HepG2 (cell line): Measurements from ENCODE around the gene LHFPL6. TPM values are rescaled to one million over a fixed set of nuclear protein-coding genes. Genes with fewer than 3 reads are reported as not detected.

ENCODE experiments used
- ATAC-seq: fragments of 200-7000 bp; cut with Tn5 transposase; 3 replicates; pipeline ENCODE4 v1.9.1; 2020; ENCODE audit warnings: mild to moderate bottlenecking, moderate library complexity
- BruUV-seq: library from RNA; stranded (reverse); fragments of 400-500 nt; replicated peaks from 2 replicates; lab custom pipeline; 2021; lab: Mats Ljungman, UMichigan
- CTCF ChIA-PET: fragments of 300-600 bp; formaldehyde crosslinking; extraction: SDS; loops from one replicate; lab custom pipeline; 2021; ENCODE audit warnings: low total read pairs, inconsistent platforms, low intra/inter-chr PET ratio; lab: Yijun Ruan, JAX
- POLR2A ChIA-PET: fragments of 350-600 bp; sonication (Branson Sonifier 250); formaldehyde crosslinking; loops from one replicate; lab custom pipeline; 2020; ENCODE audit warnings: antibody characterized with exemption, inconsistent platforms; lab: Yijun Ruan, JAX
- DNase-seq: peaks from one replicate; pipeline ENCODE4 v3.0.0-alpha.2; 2015; ENCODE audit warnings: low spot score
- FAIRE-seq: peaks from 3 replicates; lab custom pipeline; 2011; peaks lifted over from hg19 to GRCh38; lab: Jason Lieb, UNC
- H2AFZ ChIP-seq: one replicate; pipeline ENCODE4 v1.6.1; 2011; ENCODE audit warnings: low read length, inconsistent platforms
- H3K27ac ChIP-seq: fragments of 300-600 bp; 3 replicates; pipeline ENCODE4 v1.8.0; 2011; ENCODE audit warnings: mixed run types, mild to moderate bottlenecking, mixed read lengths, low read length, inconsistent platforms; ENCODE audit not compliant: insufficient read depth; ENCODE audit errors: extremely low read length
- H3K27me3 ChIP-seq, 2 experiments: fragments of 200-600 bp in 1 of 2; 2 replicates in 1 of 2; 3 replicates in 1 of 2; pipeline versions ENCODE4 v1.6.0 to v1.8.0; 2011; ENCODE audit warnings: low read length in 2 of 2, mild to moderate bottlenecking in 2 of 2, moderate library complexity in 2 of 2, inconsistent platforms in 1 of 2; ENCODE audit not compliant: insufficient read depth in 2 of 2, control insufficient read depth in 1 of 2
- H3K36me3 ChIP-seq, 2 experiments: fragments of 200-600 bp in 1 of 2; replicated peaks in 1 of 2; 2 replicates in 1 of 2; 3 replicates in 1 of 2; pipeline versions ENCODE4 v1.5.1 to v1.8.0; 2011; ENCODE audit warnings: low read length in 2 of 2, inconsistent platforms in 1 of 2; ENCODE audit not compliant: insufficient read depth in 2 of 2, control insufficient read depth in 1 of 2
- H3K4me1 ChIP-seq: 2 replicates; pipeline ENCODE4 v1.5.1; 2012; ENCODE audit warnings: low read length, inconsistent platforms; ENCODE audit not compliant: insufficient read depth
- H3K4me2 ChIP-seq: 2 replicates; pipeline ENCODE4 v1.6.0; 2011; ENCODE audit warnings: low read depth, low read length, inconsistent platforms
- H3K4me3 ChIP-seq, 3 experiments: fragments of 200-600 bp in 1 of 3; sonication (generic), shearing (Covaris generic) in 1 of 3; replicated peaks in 1 of 3; 2 replicates each; pipeline ENCODE4 v1.5.1; 2011 to 2016; ENCODE audit warnings: low read length in 3 of 3, inconsistent platforms in 2 of 3, low read depth in 2 of 3, mild to moderate bottlenecking in 2 of 3, control low read depth in 1 of 3, mixed read lengths in 1 of 3; ENCODE audit not compliant: insufficient read depth in 1 of 3
- H3K79me2 ChIP-seq: one replicate; pipeline ENCODE4 v1.6.1; 2011; ENCODE audit warnings: low read length, inconsistent platforms; ENCODE audit not compliant: insufficient read depth
- H3K9ac ChIP-seq: 2 replicates; pipeline ENCODE4 v1.6.0; 2011; ENCODE audit warnings: mild to moderate bottlenecking, low read depth, low read length, inconsistent platforms; ENCODE audit not compliant: insufficient read depth
- H3K9me3 ChIP-seq: 2 replicates; pipeline ENCODE4 v1.5.1; 2012; ENCODE audit warnings: mild to moderate bottlenecking, low read length
- H4K20me1 ChIP-seq: 2 replicates; pipeline ENCODE4 v1.6.0; 2011; ENCODE audit warnings: inconsistent platforms, mild to moderate bottlenecking, low read length, moderate library complexity; ENCODE audit not compliant: insufficient read depth
- BATF2 ChIP-seq: sonication (generic); formaldehyde crosslinking; IDR thresholded peaks from 2 replicates; pipeline ENCODE4 v1.8.0; 2022; ENCODE audit warnings: mild to moderate bottlenecking, missing genetic modification reagents, moderate library complexity
- FOXK2 ChIP-seq: fragments of 450-650 bp; IDR thresholded peaks from 2 replicates; pipeline ENCODE4 v1.6.1; 2016
- FOXO1 ChIP-seq: sonication (generic); formaldehyde crosslinking; IDR thresholded peaks from 2 replicates; pipeline ENCODE4 v1.4.0; 2020; ENCODE audit warnings: missing genetic modification reagents
- KAT7 ChIP-seq: IDR thresholded peaks from 2 replicates; pipeline ENCODE4 v1.6.1; 2018; ENCODE audit warnings: borderline replicate concordance, missing compliant biosample characterization
- MAZ ChIP-seq, 2 experiments: sonication (generic) in 1 of 2; formaldehyde crosslinking in 1 of 2; IDR thresholded peaks; 2 replicates each; pipeline versions ENCODE4 v1.5.0 to v1.6.1; 2012 to 2020; ENCODE audit warnings: low read depth in 2 of 2, mild to moderate bottlenecking in 2 of 2, borderline replicate concordance in 1 of 2, improper control_type of control experiment in 1 of 2, low read length in 1 of 2, missing genetic modification reagents in 1 of 2, moderate library complexity in 1 of 2
- NR2C2 ChIP-seq: sonication (generic); formaldehyde crosslinking; IDR thresholded peaks from 2 replicates; pipeline ENCODE4 v1.4.0; 2020; ENCODE audit warnings: missing genetic modification reagents, mild to moderate bottlenecking, moderate library complexity, borderline replicate concordance
- PRPF4 ChIP-seq: fragments of 200-400 bp; formaldehyde crosslinking; IDR thresholded peaks from 2 replicates; pipeline ENCODE4 v1.6.1; 2016; ENCODE audit warnings: low read length, low read depth; ENCODE audit not compliant: poor library complexity, severe bottlenecking
- THRA ChIP-seq: sonication (generic); formaldehyde crosslinking; IDR thresholded peaks from 2 replicates; pipeline ENCODE4 v1.4.0; 2020; ENCODE audit warnings: missing genetic modification reagents, borderline replicate concordance
- ZNF180 ChIP-seq: sonication (generic); formaldehyde crosslinking; IDR thresholded peaks from 2 replicates; pipeline ENCODE4 v1.4.0; 2020; ENCODE audit warnings: low read depth, missing genetic modification reagents, borderline replicate concordance
- ZNF230 ChIP-seq: sonication (generic); formaldehyde crosslinking; IDR thresholded peaks from 2 replicates; pipeline ENCODE4 v1.4.0; 2020; ENCODE audit warnings: mild to moderate bottlenecking, missing genetic modification reagents
- ZNF329 ChIP-seq: sonication (generic); formaldehyde crosslinking; IDR thresholded peaks from 2 replicates; pipeline ENCODE4 v1.9.0; 2021; ENCODE audit warnings: low read depth, mild to moderate bottlenecking, missing genetic modification reagents
- ZNF773 ChIP-seq: sonication (generic); formaldehyde crosslinking; IDR thresholded peaks from 2 replicates; pipeline ENCODE4 v1.4.0; 2020; ENCODE audit warnings: missing genetic modification reagents, borderline replicate concordance
- WGBS: methylation state at CpG from one replicate; pipeline ENCODE4 v1.1.6; 2017; ENCODE audit warnings: low lambda C conversion rate; 5-methylcytosine and 5-hydroxymethylcytosine counted together
- in situ Hi-C: cut with HindIII; loops from 2 replicates; pipeline ENCODE4 v1.10.0; 2017; ENCODE audit warnings: low pct_unique_long_range_greater_than_20kb; ENCODE audit not compliant: extremely low pct_ligation_motif_present
- intact Hi-C: fragments of 100-400 bp; cut with micrococcal nuclease; formaldehyde crosslinking; loops from one replicate; pipeline ENCODE4 v1.10.0; 2022; ENCODE audit not compliant: unreplicated experiment
- polyA plus RNA-seq, 8 experiments: library from polyadenylated mRNA; depleted of rRNA in 3 of 8; stranded (reverse) in 7 of 8; unstranded in 1 of 8; fragments of >200 nt; fragmentation: Illumina TruSeq in 4 of 8; extraction: Trizol in 4 of 8; gene quantifications; 2 replicates each; pipeline versions ENCODE4 v1.2.1 to v1.2.3, GENCODE V29; 2011 to 2016; ENCODE audit warnings: low read depth in 4 of 8, missing spikeins in 1 of 8, mixed read lengths in 1 of 8; ENCODE audit not compliant: insufficient read depth in 1 of 8
- total RNA-seq, 5 experiments: library from RNA; depleted of rRNA; stranded (reverse); fragments of >200 nt; fragmentation: Illumina TruSeq; extraction: Trizol; gene quantifications; 2 replicates each; pipeline ENCODE4 v1.2.3, GENCODE V29; 2016; ENCODE audit warnings: low read depth in 1 of 5
- TF ChIP-seq, protein P1 (sequence below): sonication (generic); formaldehyde crosslinking; IDR thresholded peaks from 2 replicates; pipeline ENCODE4 v1.5.0; 2020; ENCODE audit warnings: missing genetic modification reagents
- TF ChIP-seq, protein P2 (sequence below): sonication (generic); formaldehyde crosslinking; IDR thresholded peaks from 2 replicates; pipeline ENCODE4 v1.4.0; 2020; ENCODE audit warnings: mild to moderate bottlenecking, missing genetic modification reagents

The LHFPL6 gene
- total and polyA plus RNA-seq, 2 of the 13 experiments (the other 11 are each of a cell fraction or from before 2014, with no cell fraction given), result not detected

DNA sequence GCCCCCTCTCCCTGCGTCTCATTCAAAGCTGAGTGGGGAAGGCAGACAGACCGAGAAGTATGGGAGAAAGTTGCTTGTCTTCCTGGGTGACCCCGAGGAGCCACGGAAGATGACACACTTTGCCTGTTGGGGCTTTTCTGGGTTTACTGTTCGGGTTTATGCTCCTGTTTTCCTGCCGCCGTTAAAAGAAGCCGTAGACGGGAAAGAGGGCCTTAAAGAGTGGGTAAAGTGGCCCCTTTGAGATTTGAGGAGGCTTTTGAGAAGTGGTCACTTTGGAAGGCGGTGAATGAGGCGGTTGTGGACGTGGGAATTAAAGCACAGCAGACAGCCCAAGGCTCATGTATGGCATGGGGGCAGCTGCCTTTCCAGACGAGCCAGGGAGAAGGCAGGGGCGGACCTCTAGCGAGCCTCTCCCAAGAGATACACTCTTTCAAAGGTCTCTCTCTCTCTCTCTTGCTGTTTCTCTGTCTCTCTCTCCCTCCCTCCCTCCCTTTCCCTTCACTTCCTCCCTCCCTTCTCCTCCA, 493 bp upstream of the LHFPL6 start:
- ChIA-PET POLR2A (no interaction called here), CTCF (no interaction called here)
- H2AFZ ChIP-seq, result no peak overlapping the region
- in situ Hi-C loops (loop anchor here (25.0 kb wide), 3 partner anchors 341 to 641 kb away; no protein-coding TSS in a partner anchor), intact Hi-C loops (no loop called here)
- peak overlapping the region; percentile 84 for H3K4me2 ChIP-seq
- H3K79me2 ChIP-seq, result no peaks in the 10 kb centered on the region
- no peak overlapping the region for H3K27ac ChIP-seq
- peaks cover 4 to 43% of the 10 kb centered on the region in 2 experiments; a peak in 4 of 5 replicates for H3K27me3 ChIP-seq
- 4% methylated on average over 14 of the region's 15 CpGs for WGBS
- peak overlapping the region; percentile 50 to 72 (median 52); a peak in 4 of 6 replicates for H3K4me3 ChIP-seq
- H3K4me1 ChIP-seq, result peaks cover 6% of the 10 kb centered on the region
- BruUV-seq, result no TSS peak
- ATAC-seq (peak; percentile 53), FAIRE-seq (no peak), DNase-seq (no peak)
- H3K9me3 ChIP-seq, result no peaks in the 10 kb centered on the region
- no peaks in the 10 kb centered on the region for H3K36me3 ChIP-seq
- H3K9ac ChIP-seq, result no peak overlapping the region
- H4K20me1 ChIP-seq, result no peaks in the 10 kb centered on the region
- no peak for TF ChIP-seq MAZ (IDR thresholded peaks at IDR 0.05; ENCODE audit: borderline replicate concordance, low read depth, low read length)
- no peak for TF ChIP-seq MAZ (CRISPR knock-in tag; IDR thresholded peaks at IDR 0.05; ENCODE audit: low read depth)
- no peak for TF ChIP-seq ZNF773
- no peak for TF ChIP-seq ZNF180 (CRISPR knock-in tag)
- TF ChIP-seq KAT7, result no peak
- TF ChIP-seq THRA (CRISPR knock-in tag), result no peak
- no peak for TF ChIP-seq NR2C2
- no peak for TF ChIP-seq ZNF230 (CRISPR knock-in tag)
- TF ChIP-seq ZNF329, result no peak
- TF ChIP-seq FOXO1, result no peak
- TF ChIP-seq BATF2 (CRISPR knock-in tag), result no peak
- no peak for TF ChIP-seq FOXK2
- TF ChIP-seq, protein P1, sequence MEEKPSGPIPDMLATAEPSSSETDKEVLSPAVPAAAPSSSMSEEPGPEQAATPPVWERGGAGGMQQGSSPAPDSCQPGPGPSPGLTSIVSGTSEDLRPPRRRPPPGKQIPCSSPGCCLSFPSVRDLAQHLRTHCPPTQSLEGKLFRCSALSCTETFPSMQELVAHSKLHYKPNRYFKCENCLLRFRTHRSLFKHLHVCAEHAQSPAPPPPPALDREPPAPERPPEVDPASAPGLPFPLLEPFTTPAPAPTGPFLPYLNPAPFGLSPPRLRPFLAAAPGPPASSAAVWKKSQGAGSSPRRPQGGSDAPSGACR (CRISPR knock-in tag), result no peak
- no peak for TF ChIP-seq PRPF4
- TF ChIP-seq, protein P2, sequence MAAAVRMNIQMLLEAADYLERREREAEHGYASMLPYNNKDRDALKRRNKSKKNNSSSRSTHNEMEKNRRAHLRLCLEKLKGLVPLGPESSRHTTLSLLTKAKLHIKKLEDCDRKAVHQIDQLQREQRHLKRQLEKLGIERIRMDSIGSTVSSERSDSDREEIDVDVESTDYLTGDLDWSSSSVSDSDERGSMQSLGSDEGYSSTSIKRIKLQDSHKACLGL (CRISPR knock-in tag), result no peak
